Esophagus (tissue), 2 donors: Measurements from ENCODE around the gene ISY1. TPM values are rescaled to one million over a fixed set of nuclear protein-coding genes. Genes with fewer than 3 reads are reported as not detected.
"Not testable (repeated sequence)": the region's sequence is repeated elsewhere in the genome, so short reads cannot be mapped to it uniquely, and the experiment has no call there.

ENCODE experiments used
- H3K27ac ChIP-seq, 2 donors: one replicate each; pipeline ENCODE4 v1.5.1; 2013; ENCODE audit warnings: low read depth in 2 of 2, mild to moderate bottlenecking in 2 of 2, inconsistent platforms in 1 of 2, low read length in 1 of 2, moderate library complexity in 1 of 2
- H3K27me3 ChIP-seq, 2 donors: one replicate each; pipeline ENCODE4 v1.6.1; 2013; ENCODE audit warnings: low read length in 2 of 2, control low read depth in 1 of 2, mild to moderate bottlenecking in 1 of 2; ENCODE audit not compliant: insufficient read depth in 2 of 2, control insufficient read depth in 1 of 2
- H3K36me3 ChIP-seq, 2 donors: one replicate each; pipeline ENCODE4 v1.6.1; 2013; ENCODE audit warnings: low read length in 1 of 2; ENCODE audit not compliant: control insufficient read depth in 2 of 2, insufficient read depth in 2 of 2
- H3K4me1 ChIP-seq, 2 donors: one replicate each; pipeline ENCODE4 v1.6.1; 2013; ENCODE audit warnings: low read length in 1 of 2; ENCODE audit not compliant: control insufficient read depth in 2 of 2, insufficient read depth in 2 of 2
- H3K4me3 ChIP-seq, 2 donors: one replicate each; pipeline ENCODE4 v1.5.1; 2013; ENCODE audit warnings: low read length in 2 of 2, mild to moderate bottlenecking in 2 of 2, low read depth in 1 of 2, moderate library complexity in 1 of 2
- H3K9me3 ChIP-seq, 2 donors: one replicate each; pipeline ENCODE4 v1.6.1; 2013; ENCODE audit warnings: mild to moderate bottlenecking in 2 of 2, low read depth in 1 of 2, low read length in 1 of 2, moderate library complexity in 1 of 2; ENCODE audit not compliant: control insufficient read depth in 2 of 2, insufficient read depth in 1 of 2
- WGBS, 2 donors: extraction: QIAGEN DNeasy Blood & Tissue Kit; methylation state at CpG; one replicate each; pipeline ENCODE4 v1.1.7; 2013; 5-methylcytosine and 5-hydroxymethylcytosine counted together
- polyA plus RNA-seq, 2 donors: library from polyadenylated mRNA; stranded (reverse); fragments of 200-250 nt; gene quantifications; one replicate each; pipeline ENCODE4 v1.2.3, GENCODE V29; 2013
- donor health status: healthy with polysubstance abuse.
- donor health status: Bipolar disorder and iron deficiency.

The ISY1 gene
- polyA plus RNA-seq, 2 donors: 14.9 to 22.1 TPM

- H3K4me3 ChIP-seq: no peak overlapping the region
- WGBS, 2 donors: 85 to 88% methylated on average over 7 of the region's 7 CpGs
Measured at GRCh38 chr3:129103296-129103695, 57.6 kb downstream of the ISY1 start.

DNA sequence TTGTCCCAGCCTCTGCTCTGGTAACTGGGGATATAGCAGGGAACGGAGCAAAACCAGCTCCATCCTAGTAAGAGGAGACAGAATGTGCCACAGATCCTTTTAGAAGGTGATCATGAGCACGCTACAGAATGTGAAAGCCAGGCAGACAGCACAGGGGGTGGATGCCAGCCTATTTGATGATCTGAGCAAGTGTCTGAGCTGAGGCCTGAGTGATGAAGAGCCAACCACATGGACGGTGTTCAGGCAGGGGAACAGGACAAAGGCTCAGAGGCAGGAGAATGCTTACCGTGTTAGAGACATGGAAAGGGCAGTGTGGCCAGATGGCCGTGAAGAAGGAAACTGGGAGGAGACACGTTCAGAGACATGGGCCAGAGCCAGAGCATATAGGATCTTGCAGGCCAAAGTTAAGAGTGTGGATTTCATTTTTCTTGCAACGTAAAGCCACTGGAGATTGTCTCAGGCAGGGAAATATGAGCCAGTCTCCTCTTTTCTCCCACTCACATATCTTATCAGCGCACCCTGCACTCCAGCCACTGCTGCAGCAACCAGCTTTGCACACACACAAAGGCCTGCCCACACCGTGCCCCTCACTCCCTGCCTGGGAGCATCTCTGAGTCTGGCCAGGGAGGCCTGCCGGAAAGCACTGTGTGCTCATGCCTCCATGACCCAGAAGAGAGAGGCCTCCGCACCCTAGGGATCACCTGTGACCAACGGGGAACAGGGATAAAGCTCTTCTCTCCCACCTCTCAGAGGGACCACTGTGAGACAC, 59.3 kb downstream of the ISY1 start:
- WGBS, 2 donors: 85 to 87% methylated on average over 12 of the region's 12 CpGs
- H3K9me3 ChIP-seq: no peaks in the 10 kb centered on the region
- H3K27ac ChIP-seq: no peak overlapping the region
- no peaks in the 10 kb centered on the region for H3K4me1 ChIP-seq
- no peaks in the 10 kb centered on the region for H3K27me3 ChIP-seq
- H3K4me3 ChIP-seq: no peak overlapping the region
- H3K36me3 ChIP-seq: no peaks in the 10 kb centered on the region

More at GRCh38 chr3:129103296-129103695, 57.6 kb downstream of the ISY1 start:
- Histone ChIP-seq H3K4me1 (no peaks in the 10 kb centered on the region), H3K36me3 (peaks cover 0 to 6% of the 10 kb centered on the region in 2 donors), H3K27me3 (no peaks in the 10 kb centered on the region), H3K9me3 (no peaks in the 10 kb centered on the region), H3K27ac (no peak overlapping the region)

DNA sequence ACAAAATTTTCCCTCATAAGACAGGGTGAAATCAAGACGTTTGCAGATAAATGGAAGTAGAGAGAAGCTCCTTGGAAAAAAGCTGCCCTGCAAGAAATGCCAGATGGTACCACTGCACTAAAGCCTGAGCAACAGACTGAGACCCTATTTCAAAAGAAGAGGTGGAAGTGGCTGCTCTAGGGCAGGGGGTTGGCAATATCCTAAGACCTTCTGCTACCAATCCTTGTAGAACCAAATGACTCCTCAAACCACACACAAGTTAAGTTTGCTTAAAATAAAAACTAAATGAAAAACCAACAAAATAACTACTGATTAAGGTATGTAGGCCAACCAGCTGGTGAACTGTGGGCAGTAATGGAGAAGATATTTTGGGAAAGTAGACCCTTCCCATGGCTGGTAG, 60.6 kb downstream of the ISY1 start:
- no peak overlapping the region for H3K27ac ChIP-seq
- H3K4me3 ChIP-seq: no peak overlapping the region
- H3K27me3 ChIP-seq: no peaks in the 10 kb centered on the region
- peaks cover 0 to 5% of the 10 kb centered on the region in 2 donors for H3K36me3 ChIP-seq
- no peaks in the 10 kb centered on the region for H3K9me3 ChIP-seq
- no peaks in the 10 kb centered on the region for H3K4me1 ChIP-seq
- WGBS, 2 donors: 53 to 69% methylated on average over 1 of the region's 1 CpG

- Histone ChIP-seq H3K36me3 (peaks cover 5 to 11% of the 10 kb centered on the region in 2 donors), H3K27me3 (no peaks in the 10 kb centered on the region), H3K4me1 (no peaks in the 10 kb centered on the region), H3K27ac (no peak overlapping the region), H3K4me3 (no peak overlapping the region), H3K9me3 (no peaks in the 10 kb centered on the region)
- 95 to 100% methylated on average over 10 of the region's 10 CpGs for WGBS, 2 donors
Measured at GRCh38 chr3:129095285-129095684, 65.6 kb downstream of the ISY1 start.

DNA sequence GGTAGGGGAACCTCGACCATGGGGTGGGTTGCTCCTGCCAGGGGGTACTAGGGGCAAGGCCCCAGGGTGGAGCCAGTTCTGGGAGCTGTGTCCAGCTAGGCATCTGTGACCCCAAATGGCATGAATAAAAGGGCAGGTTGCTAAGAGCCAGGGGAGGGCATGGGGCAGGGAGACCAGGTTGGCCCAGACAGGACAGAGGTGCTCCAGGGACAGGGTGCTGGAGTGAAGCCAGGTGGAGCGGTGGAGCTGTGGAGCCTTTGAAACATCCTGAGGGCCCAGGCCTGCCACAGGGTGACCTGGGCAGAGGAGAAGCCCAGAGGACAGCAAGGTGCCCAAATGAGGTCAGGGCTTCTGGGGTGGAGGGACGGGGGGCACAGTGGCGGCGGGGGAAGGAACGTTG, 72.6 kb downstream of the ISY1 start:
- not testable (repeated sequence) for H3K36me3 ChIP-seq, H3K4me1 ChIP-seq, H3K9me3 ChIP-seq, H3K27ac ChIP-seq, H3K27me3 ChIP-seq, H3K4me3 ChIP-seq
- no CpG with 5 or more reads among the region's 6 CpGs for WGBS, 2 donors

DNA sequence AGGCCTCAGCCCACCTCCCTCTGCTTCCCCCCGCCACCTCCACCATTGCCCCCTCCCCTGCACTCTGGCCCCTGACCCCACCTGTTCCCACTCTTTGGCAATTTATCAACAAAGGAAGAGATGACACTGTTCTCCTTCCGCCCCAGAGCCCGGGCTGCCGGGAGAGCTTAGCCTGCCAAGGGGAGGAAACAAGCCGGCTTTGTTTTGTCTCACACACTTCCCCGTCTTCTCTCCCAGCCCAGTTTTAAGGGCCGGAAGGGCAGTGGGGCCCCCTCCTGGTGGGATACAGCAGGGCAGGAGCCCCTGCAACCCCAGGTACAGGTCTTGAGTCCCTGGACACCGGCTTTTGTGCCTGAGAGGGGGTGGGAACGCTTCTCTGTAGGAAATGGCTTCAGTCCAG, 73.0 kb downstream of the ISY1 start:
- H3K27ac ChIP-seq, H3K27me3 ChIP-seq: not testable (repeated sequence)
- WGBS, 2 donors: 14% methylated on average over 6 of the region's 9 CpGs; no CpG with 5 or more reads in 1 of the 2 donors

GRCh38 chr3:129087138-129087702, 73.6 kb downstream of the ISY1 start:
- Histone ChIP-seq H3K9me3 (no peaks in the 10 kb centered on the region), H3K36me3 (no peaks in the 10 kb centered on the region), H3K4me1 (peaks cover 4 to 6% of the 10 kb centered on the region in 2 donors), H3K4me3 (no peak overlapping the region), H3K27ac (peak overlapping the region; percentile 38 to 89), H3K27me3 (no peaks in the 10 kb centered on the region)
- WGBS, 2 donors: 33 to 49% methylated on average over 8 of the region's 8 CpGs

More for the DNA sequence above, 73.0 kb downstream of the ISY1 start:
- not testable (repeated sequence) for H3K4me3 ChIP-seq, H3K4me1 ChIP-seq, H3K36me3 ChIP-seq, H3K9me3 ChIP-seq

GRCh38 chr3:129085818-129086217, 75.0 kb downstream of the ISY1 start:
- no peak overlapping the region for H3K4me3 ChIP-seq
- 91% methylated on average over 4 of the region's 4 CpGs for WGBS, 2 donors
- no peaks in the 10 kb centered on the region for H3K27me3 ChIP-seq
- no peaks in the 10 kb centered on the region for H3K9me3 ChIP-seq
- H3K27ac ChIP-seq: no peak overlapping the region
- H3K4me1 ChIP-seq: peaks cover 4 to 6% of the 10 kb centered on the region in 2 donors
- H3K36me3 ChIP-seq: no peaks in the 10 kb centered on the region

DNA sequence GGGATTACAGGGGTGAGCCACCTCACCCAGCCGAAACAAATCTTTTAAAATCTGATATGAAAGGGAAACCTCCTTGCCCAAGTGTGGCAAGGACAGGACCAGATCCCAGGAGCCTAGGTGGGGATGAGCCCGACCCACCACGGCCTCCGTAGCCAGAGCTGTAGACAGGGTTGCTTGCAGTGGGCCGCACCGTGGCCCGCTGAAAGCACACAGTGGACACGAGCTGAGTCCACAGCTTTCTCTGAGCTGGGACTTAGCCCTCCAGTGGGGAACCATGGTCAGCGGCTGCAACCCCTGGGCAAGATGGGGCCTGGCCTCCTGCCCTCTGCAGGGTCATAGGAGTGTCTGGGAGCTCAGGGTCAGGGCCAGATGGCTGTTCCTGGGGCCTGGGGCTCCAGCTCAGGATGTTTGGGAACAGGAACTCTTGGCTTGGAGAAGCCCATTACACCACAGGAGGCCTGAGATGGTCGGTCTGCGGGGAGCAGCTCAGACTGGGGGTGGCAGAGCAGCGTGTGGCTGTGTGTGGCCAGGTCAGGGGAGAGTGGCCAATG, 75.6 kb downstream of the ISY1 start:
- 93 to 96% methylated on average over 12 of the region's 12 CpGs for WGBS, 2 donors
- H3K27ac ChIP-seq: no peak overlapping the region

More for the DNA sequence above, 75.6 kb downstream of the ISY1 start:
- H3K27me3 ChIP-seq: no peaks in the 10 kb centered on the region
- H3K4me1 ChIP-seq: peaks cover 4 to 6% of the 10 kb centered on the region in 2 donors
- no peaks in the 10 kb centered on the region for H3K36me3 ChIP-seq
- no peak overlapping the region for H3K4me3 ChIP-seq
- H3K9me3 ChIP-seq: no peaks in the 10 kb centered on the region
